ENCODE results near the gene MACROD2.

- TF ChIP-seq CTCF (IDR thresholded peaks at IDR 0.05) (no peak), EZH2 (IDR thresholded peaks at IDR 0.05; ENCODE audit: borderline replicate concordance, insufficient read depth, low read depth, low read length, poor library complexity, severe bottlenecking) (no peak)
Measured at GRCh38 chr20:14727485-14728150, 732.3 kb downstream of the MACROD2 start.
